Glutamatergic neuron (in vitro differentiated cells): ENCODE measurements around the gene TNRC6A. TPM values are rescaled to one million over a fixed set of nuclear protein-coding genes. Genes with fewer than 3 reads are reported as not detected.

ENCODE experiments used
- DNase-seq: peaks from one replicate; pipeline ENCODE4 v3.0.0; 2022
- H3K27ac Mint-ChIP-seq: one replicate; pipeline ENCODE4 v1.8.0; 2020; ENCODE audit warnings: mild to moderate bottlenecking, mixed read lengths, inconsistent platforms; ENCODE audit not compliant: unreplicated experiment
- H3K27me3 Mint-ChIP-seq: one replicate; pipeline ENCODE4 v1.8.0; 2020; ENCODE audit warnings: mild to moderate bottlenecking, moderate library complexity, mixed read lengths, inconsistent platforms; ENCODE audit not compliant: unreplicated experiment
- H3K36me3 Mint-ChIP-seq: one replicate; pipeline ENCODE4 v1.8.0; 2020; ENCODE audit warnings: mild to moderate bottlenecking, mixed read lengths, inconsistent platforms; ENCODE audit not compliant: unreplicated experiment
- H3K4me1 Mint-ChIP-seq: one replicate; pipeline ENCODE4 v1.8.0; 2020; ENCODE audit warnings: mild to moderate bottlenecking, low read depth, mixed read lengths, inconsistent platforms; ENCODE audit not compliant: unreplicated experiment
- H3K4me3 Mint-ChIP-seq: one replicate; pipeline ENCODE4 v1.8.0; 2020; ENCODE audit warnings: mild to moderate bottlenecking, mixed read lengths, inconsistent platforms; ENCODE audit not compliant: unreplicated experiment
- H3K9me3 Mint-ChIP-seq: one replicate; pipeline ENCODE4 v1.8.0; 2020; ENCODE audit warnings: mild to moderate bottlenecking, moderate library complexity, mixed read lengths, inconsistent platforms; ENCODE audit not compliant: unreplicated experiment
- total RNA-seq: library from RNA; stranded (reverse); fragmentation: NEBNext Ultra II Directional; extraction: Animal tissue kit (Norgen Biotek cat#: 25700); gene quantifications from one replicate; pipeline ENCODE4 v1.2.1, GENCODE V29; 2021; ENCODE audit not compliant: unreplicated experiment
- TF ChIP-seq, protein P1 (sequence below): fragments of 200-600 bp; sonication (generic); IDR thresholded peaks from one replicate; pipeline ENCODE4 v1.5.0; 2021; ENCODE audit not compliant: partially characterized antibody, unreplicated experiment

The TNRC6A gene
- total RNA-seq, 1 donor from 2014 or later: 91.6 TPM

DNA sequence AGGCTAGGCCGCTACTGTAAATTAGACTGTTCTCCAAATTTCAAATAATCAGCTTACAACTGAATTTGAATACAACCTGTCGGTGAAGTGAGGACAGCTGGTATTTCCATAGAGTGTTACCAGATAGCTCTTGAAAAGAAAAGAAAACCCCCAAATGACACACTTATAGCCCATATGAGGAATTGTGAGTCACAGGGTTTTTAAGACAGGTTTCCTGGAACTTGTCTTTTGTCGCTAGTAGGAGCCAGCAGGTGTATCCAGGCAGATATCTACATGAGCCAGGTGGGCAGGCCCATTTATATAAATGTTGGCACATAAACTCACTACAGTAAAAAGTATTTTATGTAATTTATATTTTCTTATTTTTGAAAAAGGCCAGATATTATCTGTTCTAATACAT, 24.0 kb downstream of the TNRC6A start:
- Mint-ChIP-seq H3K27me3 (peaks cover 2% of the 10 kb centered on the region), H3K4me1 (peaks cover 37% of the 10 kb centered on the region), H3K36me3 (no peaks in the 10 kb centered on the region), H3K27ac (no peak overlapping the region), H3K9me3 (peaks cover 2% of the 10 kb centered on the region), H3K4me3 (no peak overlapping the region)
- no peak for DNase-seq
- TF ChIP-seq, protein P1, sequence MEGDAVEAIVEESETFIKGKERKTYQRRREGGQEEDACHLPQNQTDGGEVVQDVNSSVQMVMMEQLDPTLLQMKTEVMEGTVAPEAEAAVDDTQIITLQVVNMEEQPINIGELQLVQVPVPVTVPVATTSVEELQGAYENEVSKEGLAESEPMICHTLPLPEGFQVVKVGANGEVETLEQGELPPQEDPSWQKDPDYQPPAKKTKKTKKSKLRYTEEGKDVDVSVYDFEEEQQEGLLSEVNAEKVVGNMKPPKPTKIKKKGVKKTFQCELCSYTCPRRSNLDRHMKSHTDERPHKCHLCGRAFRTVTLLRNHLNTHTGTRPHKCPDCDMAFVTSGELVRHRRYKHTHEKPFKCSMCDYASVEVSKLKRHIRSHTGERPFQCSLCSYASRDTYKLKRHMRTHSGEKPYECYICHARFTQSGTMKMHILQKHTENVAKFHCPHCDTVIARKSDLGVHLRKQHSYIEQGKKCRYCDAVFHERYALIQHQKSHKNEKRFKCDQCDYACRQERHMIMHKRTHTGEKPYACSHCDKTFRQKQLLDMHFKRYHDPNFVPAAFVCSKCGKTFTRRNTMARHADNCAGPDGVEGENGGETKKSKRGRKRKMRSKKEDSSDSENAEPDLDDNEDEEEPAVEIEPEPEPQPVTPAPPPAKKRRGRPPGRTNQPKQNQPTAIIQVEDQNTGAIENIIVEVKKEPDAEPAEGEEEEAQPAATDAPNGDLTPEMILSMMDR: no peak

DNA sequence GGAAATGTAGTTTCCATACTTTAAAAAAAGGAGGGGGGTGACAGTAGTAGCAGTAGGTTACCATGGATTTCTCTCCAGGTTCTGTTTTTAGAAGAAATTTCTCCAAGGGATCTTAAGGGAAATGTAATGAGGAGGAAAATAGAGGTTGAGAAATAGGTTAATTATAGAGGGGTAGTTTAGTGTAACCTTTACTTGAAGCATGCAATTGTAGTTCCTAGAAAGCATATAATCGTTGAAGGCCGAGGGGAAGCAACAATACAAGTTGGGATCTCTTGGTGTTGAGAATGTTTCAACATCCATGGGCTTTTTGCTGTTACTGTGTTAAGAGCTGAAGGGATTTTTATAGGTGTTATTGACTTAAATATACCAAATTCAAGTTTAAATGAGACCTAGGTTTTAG, 25.1 kb downstream of the TNRC6A start:
- no peak overlapping the region for H3K27ac Mint-ChIP-seq
- no peaks in the 10 kb centered on the region for H3K36me3 Mint-ChIP-seq
- H3K9me3 Mint-ChIP-seq: no peaks in the 10 kb centered on the region
- no peak for DNase-seq
- H3K4me1 Mint-ChIP-seq: peaks cover 31% of the 10 kb centered on the region
- no peak overlapping the region for H3K4me3 Mint-ChIP-seq
- peaks cover 2% of the 10 kb centered on the region for H3K27me3 Mint-ChIP-seq
- TF ChIP-seq, protein P1: no peak

DNA sequence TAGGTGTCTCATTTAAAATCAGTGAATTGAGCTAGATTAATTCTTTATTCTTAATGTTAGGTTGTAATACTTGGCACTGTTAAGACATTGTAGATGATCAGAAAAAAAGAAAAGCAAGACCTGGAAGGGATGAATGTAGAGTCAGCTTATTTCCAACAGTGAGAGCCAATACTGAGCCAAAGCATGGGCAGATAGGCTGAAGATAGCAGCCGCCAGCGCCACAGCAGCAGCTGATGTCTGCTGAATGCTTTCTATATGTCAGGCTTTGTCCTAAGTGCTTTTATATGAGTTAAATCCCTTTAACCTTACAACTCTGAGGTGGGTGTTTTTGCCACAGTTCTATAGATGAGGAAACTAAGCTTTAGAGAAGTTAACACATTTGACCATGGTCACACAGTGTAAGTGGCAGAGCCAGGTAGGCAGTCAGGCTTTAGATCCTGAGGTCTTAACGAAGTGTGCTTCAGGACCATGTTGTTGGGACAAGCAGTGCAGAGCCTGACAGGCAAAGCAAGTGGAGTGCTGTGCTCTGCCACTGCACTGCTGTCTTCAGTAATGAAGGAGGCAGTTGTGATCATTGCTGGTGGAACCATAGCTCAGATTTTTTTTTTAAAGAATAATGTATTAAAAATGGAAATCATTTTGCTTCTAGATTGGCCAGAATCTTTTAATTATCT, 25.9 kb downstream of the TNRC6A start:
- Mint-ChIP-seq H3K4me3 (no peak overlapping the region), H3K27ac (no peak overlapping the region), H3K9me3 (no peaks in the 10 kb centered on the region), H3K36me3 (no peaks in the 10 kb centered on the region), H3K27me3 (peaks cover 2% of the 10 kb centered on the region), H3K4me1 (peaks cover 31% of the 10 kb centered on the region)
- DNase-seq: no peak
- TF ChIP-seq, protein P1: no peak

DNA sequence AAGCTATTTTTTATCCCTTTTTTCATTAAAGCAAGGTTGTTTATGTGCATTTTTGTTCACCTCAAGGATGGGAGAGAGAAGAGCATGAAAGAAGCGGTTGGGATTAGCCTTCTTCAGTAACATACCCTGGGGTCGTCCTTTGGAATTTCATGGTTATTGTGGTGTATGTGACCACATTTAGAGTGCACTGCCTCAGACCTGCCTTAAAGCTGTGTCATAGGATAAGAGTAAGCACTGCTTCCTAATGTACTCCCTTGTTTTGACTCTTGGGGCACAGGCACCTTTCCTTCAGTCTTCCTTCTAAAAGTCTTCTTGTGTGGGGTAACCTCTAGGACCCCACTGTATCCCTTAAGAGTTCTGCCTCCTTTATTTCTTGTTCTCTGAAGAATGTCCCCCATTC, 28.9 kb downstream of the TNRC6A start:
- H3K9me3 Mint-ChIP-seq: no peaks in the 10 kb centered on the region
- H3K4me1 Mint-ChIP-seq: peaks cover 19% of the 10 kb centered on the region
- peaks cover 2% of the 10 kb centered on the region for H3K27me3 Mint-ChIP-seq
- no peak overlapping the region for H3K27ac Mint-ChIP-seq
- no peaks in the 10 kb centered on the region for H3K36me3 Mint-ChIP-seq
- TF ChIP-seq, protein P1: no peak
- no peak for DNase-seq
- H3K4me3 Mint-ChIP-seq: no peak overlapping the region

DNA sequence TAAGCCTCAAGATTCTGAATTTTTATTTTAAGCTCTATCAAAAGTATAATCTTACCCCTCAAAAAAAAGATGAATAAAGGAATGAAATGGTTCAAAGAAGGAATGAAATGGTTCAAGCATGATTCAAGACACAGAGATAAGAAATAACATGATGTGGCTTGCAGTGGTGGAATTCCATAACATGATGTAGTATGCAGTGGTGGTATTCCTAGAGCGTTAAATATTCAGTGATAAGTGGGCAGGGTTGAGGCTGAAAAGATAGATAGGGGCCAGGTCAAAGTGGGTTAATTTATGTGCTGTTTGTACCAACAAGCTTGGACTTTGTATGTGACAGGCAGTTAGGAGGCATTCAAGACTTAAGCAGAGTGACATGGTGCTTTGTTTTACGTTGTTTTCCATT, 29.6 kb downstream of the TNRC6A start:
- TF ChIP-seq, protein P1: no peak
- no peak for DNase-seq
- Mint-ChIP-seq H3K27me3 (peaks cover 2% of the 10 kb centered on the region), H3K4me3 (no peak overlapping the region), H3K4me1 (peaks cover 19% of the 10 kb centered on the region), H3K9me3 (no peaks in the 10 kb centered on the region), H3K36me3 (no peaks in the 10 kb centered on the region), H3K27ac (no peak overlapping the region)
